ENCODE measurements around the gene HLX. TPM values are rescaled to one million over a fixed set of nuclear protein-coding genes. Genes with fewer than 3 reads are reported as not detected.

The HLX gene
- total RNA-seq, 4 donors from 2014 or later, result 4.2 to 18.4 (median 9.3) TPM

- intact Hi-C loops (cut with DNase I; ENCODE audit: low total_unique reads) (no loop called here), in situ Hi-C loops (cut with MboI; ENCODE audit: low pct_ligation_motif_present in 1 of 4, low pct_unique_long_range_greater_than_20kb in 1 of 4, low sequenced_read_pairs in 3 of 4) (loop anchor here in 1 of 4 donors (25.0 kb wide), 2 partner anchors 542 to 842 kb away; partner anchors contain the start of gene DUSP10)
- Histone ChIP-seq H3K4me1 (peaks cover 0 to 11% (median 4%) of the 10 kb centered on the region in 4 donors), H3K4me3 (peak overlapping the region in 1 of 4 donors; percentile 16), H3K9me3 (no peaks in the 10 kb centered on the region), H3K27ac (peak overlapping the region in 3 of 4 donors; percentile 56 to 72 (median 56)), H3K27me3 (peaks cover 64% of the 10 kb centered on the region), H3K36me3 (no peaks in the 10 kb centered on the region)
- TF ChIP-seq POLR2AphosphoS5 (IDR thresholded peaks at IDR 0.05), result no peak
- TF ChIP-seq POLR2A (IDR thresholded peaks at IDR 0.05), result no peak
- no peak for TF ChIP-seq CTCF (IDR thresholded peaks at IDR 0.05)
- no peak for TF ChIP-seq EP300 (IDR thresholded peaks at IDR 0.05; ENCODE audit: low read depth)
- WGBS, 2 donors (ENCODE audit: low coverage in 1 of 2), result 36 to 54% methylated on average over 4 to 35 of the region's 35 CpGs
- no peak for DNase-seq
Measured at GRCh38 chr1:220895412-220895946, 16.2 kb downstream of the HLX start.

- peaks cover 0 to 11% (median 4%) of the 10 kb centered on the region in 4 donors for H3K4me1 ChIP-seq
- 57 to 74% methylated on average over 5 to 12 of the region's 12 CpGs for WGBS, 2 donors (ENCODE audit: low coverage in 1 of 2)
- no peaks in the 10 kb centered on the region for H3K9me3 ChIP-seq
- no peak overlapping the region for H3K4me3 ChIP-seq
- intact Hi-C loops (cut with DNase I; ENCODE audit: low total_unique reads) (no loop called here), in situ Hi-C loops (cut with MboI; ENCODE audit: low pct_ligation_motif_present in 1 of 4, low pct_unique_long_range_greater_than_20kb in 1 of 4, low sequenced_read_pairs in 3 of 4) (loop anchor here in 1 of 4 donors (25.0 kb wide), 2 partner anchors 541 to 841 kb away; partner anchors contain the start of gene DUSP10)
- TF ChIP-seq EP300 (IDR thresholded peaks at IDR 0.05; ENCODE audit: low read depth) (no peak), POLR2AphosphoS5 (IDR thresholded peaks at IDR 0.05) (no peak), POLR2A (IDR thresholded peaks at IDR 0.05) (no peak), CTCF (IDR thresholded peaks at IDR 0.05) (no peak)
- no peaks in the 10 kb centered on the region for H3K36me3 ChIP-seq
- DNase-seq, result no peak
- H3K27ac ChIP-seq, result peak overlapping the region in 3 of 4 donors; percentile 56 to 72 (median 56)
- peaks cover 58% of the 10 kb centered on the region for H3K27me3 ChIP-seq
Measured at GRCh38 chr1:220896092-220896491, 16.8 kb downstream of the HLX start.

- TF ChIP-seq EP300 (IDR thresholded peaks at IDR 0.05; ENCODE audit: low read depth) (no peak), CTCF (IDR thresholded peaks at IDR 0.05) (no peak), POLR2A (IDR thresholded peaks at IDR 0.05) (no peak), POLR2AphosphoS5 (IDR thresholded peaks at IDR 0.05) (no peak)
- peaks cover 14% of the 10 kb centered on the region for H3K27me3 ChIP-seq
- no peaks in the 10 kb centered on the region for H3K9me3 ChIP-seq
- H3K4me1 ChIP-seq, result no peaks in the 10 kb centered on the region
- WGBS, 2 donors (ENCODE audit: low coverage in 1 of 2), result 85 to 98% methylated on average over 3 of the region's 3 CpGs
- no peak overlapping the region for H3K4me3 ChIP-seq
- intact Hi-C loops (cut with DNase I; ENCODE audit: low total_unique reads) (no loop called here), in situ Hi-C loops (cut with MboI; ENCODE audit: low pct_ligation_motif_present in 1 of 4, low pct_unique_long_range_greater_than_20kb in 1 of 4, low sequenced_read_pairs in 3 of 4) (loop anchor here in 1 of 4 donors (25.0 kb wide), 1 partner anchor 311 kb away; no protein-coding TSS in a partner anchor)
- no peak for DNase-seq
- no peaks in the 10 kb centered on the region for H3K36me3 ChIP-seq
- no peak overlapping the region for H3K27ac ChIP-seq
Measured at GRCh38 chr1:220900842-220901241, 21.6 kb downstream of the HLX start.

- Histone ChIP-seq H3K36me3 (no peaks in the 10 kb centered on the region), H3K9me3 (no peaks in the 10 kb centered on the region), H3K27ac (no peak overlapping the region), H3K4me1 (no peaks in the 10 kb centered on the region), H3K4me3 (no peak overlapping the region), H3K27me3 (peaks cover 4% of the 10 kb centered on the region)
- in situ Hi-C loops (cut with MboI; ENCODE audit: low pct_ligation_motif_present in 1 of 4, low pct_unique_long_range_greater_than_20kb in 1 of 4, low sequenced_read_pairs in 3 of 4) (loop anchor here in 1 of 4 donors (25.0 kb wide), 1 partner anchor 310 kb away; no protein-coding TSS in a partner anchor), intact Hi-C loops (cut with DNase I; ENCODE audit: low total_unique reads) (no loop called here)
- no peak for TF ChIP-seq POLR2AphosphoS5 (IDR thresholded peaks at IDR 0.05)
- TF ChIP-seq EP300 (IDR thresholded peaks at IDR 0.05; ENCODE audit: low read depth), result no peak
- no peak for TF ChIP-seq CTCF (IDR thresholded peaks at IDR 0.05)
- no peak for TF ChIP-seq POLR2A (IDR thresholded peaks at IDR 0.05)
- DNase-seq, result no peak
- WGBS, 2 donors (ENCODE audit: low coverage in 1 of 2), result 82% methylated on average over 2 of the region's 2 CpGs
Measured at GRCh38 chr1:220901881-220902280, 22.6 kb downstream of the HLX start.

All from transverse colon (tissue), 4 donors.